Activated CD8-positive, alpha-beta T cell treated with anti-CD3 and anti-CD28 coated beads for 36 hours (primary cell): Measurements from ENCODE around the gene EHMT1. TPM values are rescaled to one million over a fixed set of nuclear protein-coding genes. Genes with fewer than 3 reads are reported as not detected.

Experiments used
- ATAC-seq: fragments of 200-7000 bp; cut with Tn5 transposase; one replicate; pipeline ENCODE4 v1.10.0; 2021; ENCODE audit warnings: mild to moderate bottlenecking, moderate library complexity
- CTCF ChIA-PET: fragments of 350-600 bp; sonication (Branson Sonifier 250); formaldehyde crosslinking; loops from one replicate; lab custom pipeline; 2021; ENCODE audit warnings: antibody characterized with exemption; lab: Charles Lee
- POLR2A ChIA-PET: fragments of 350-600 bp; sonication (Branson Sonifier 250); formaldehyde crosslinking; loops from one replicate; lab custom pipeline; 2021; ENCODE audit warnings: antibody characterized with exemption; lab: Charles Lee
- DNase-seq: peaks from one replicate; pipeline ENCODE4 v3.0.0-alpha.2; 2020
- H3K27ac Mint-ChIP-seq: one replicate; pipeline ENCODE4 v1.8.0; 2021; ENCODE audit warnings: mild to moderate bottlenecking, mixed read lengths
- H3K27me3 Mint-ChIP-seq: one replicate; pipeline ENCODE4 v1.8.0; 2021; ENCODE audit warnings: mixed read lengths
- H3K36me3 Mint-ChIP-seq: one replicate; pipeline ENCODE4 v1.8.0; 2021; ENCODE audit warnings: low read depth, mixed read lengths
- H3K4me1 Mint-ChIP-seq: one replicate; pipeline ENCODE4 v1.8.0; 2021; ENCODE audit warnings: low read depth, mixed read lengths
- H3K4me3 Mint-ChIP-seq: one replicate; pipeline ENCODE4 v1.8.0; 2021; ENCODE audit warnings: mild to moderate bottlenecking, moderate library complexity, mixed read lengths
- H3K9me3 Mint-ChIP-seq: one replicate; pipeline ENCODE4 v1.8.0; 2021; ENCODE audit warnings: mixed read lengths
- CTCF ChIP-seq: fragments of 200-600 bp; IDR thresholded peaks from one replicate; pipeline ENCODE4 v1.8.0; 2022; ENCODE audit warnings: antibody characterized with exemption, mild to moderate bottlenecking
- intact Hi-C: fragments of 100-400 bp; cut with micrococcal nuclease; formaldehyde crosslinking; loops from one replicate; pipeline ENCODE4 v1.10.0; 2022
- total RNA-seq, 2 experiments: library from RNA; stranded (reverse); gene quantifications; one replicate each; pipeline ENCODE4 v1.2.3, GENCODE V29; 2021

Gene EHMT1
- total RNA-seq, 2 experiments from 2014 or later, result 62.1 to 67.1 TPM

- ATAC-seq (no peak), DNase-seq (no peak)
- peaks cover 33% of the 10 kb centered on the region for H3K4me1 Mint-ChIP-seq
- H3K9me3 Mint-ChIP-seq, result no peaks in the 10 kb centered on the region
- no peaks in the 10 kb centered on the region for H3K27me3 Mint-ChIP-seq
- no peak overlapping the region for H3K4me3 Mint-ChIP-seq
- POLR2A ChIA-PET, result interaction anchor here (1.2 kb wide), 1 partner anchor 140 kb away, joined by 3 read pairs; no protein-coding TSS in a partner anchor
- intact Hi-C loops, result loop anchor here (10.0 kb wide), 1 partner anchor 75 kb away; no protein-coding TSS in a partner anchor
- H3K36me3 Mint-ChIP-seq, result peaks cover 8% of the 10 kb centered on the region
- no peak for TF ChIP-seq CTCF
- H3K27ac Mint-ChIP-seq, result peak overlapping the region; percentile 44
- CTCF ChIA-PET, result interaction anchor here (1.4 kb wide), 1 partner anchor 50 kb away, joined by 3 read pairs; no protein-coding TSS in a partner anchor
Observed at GRCh38 chr9:137679695-137680305, 61.0 kb downstream of the EHMT1 start.

DNA sequence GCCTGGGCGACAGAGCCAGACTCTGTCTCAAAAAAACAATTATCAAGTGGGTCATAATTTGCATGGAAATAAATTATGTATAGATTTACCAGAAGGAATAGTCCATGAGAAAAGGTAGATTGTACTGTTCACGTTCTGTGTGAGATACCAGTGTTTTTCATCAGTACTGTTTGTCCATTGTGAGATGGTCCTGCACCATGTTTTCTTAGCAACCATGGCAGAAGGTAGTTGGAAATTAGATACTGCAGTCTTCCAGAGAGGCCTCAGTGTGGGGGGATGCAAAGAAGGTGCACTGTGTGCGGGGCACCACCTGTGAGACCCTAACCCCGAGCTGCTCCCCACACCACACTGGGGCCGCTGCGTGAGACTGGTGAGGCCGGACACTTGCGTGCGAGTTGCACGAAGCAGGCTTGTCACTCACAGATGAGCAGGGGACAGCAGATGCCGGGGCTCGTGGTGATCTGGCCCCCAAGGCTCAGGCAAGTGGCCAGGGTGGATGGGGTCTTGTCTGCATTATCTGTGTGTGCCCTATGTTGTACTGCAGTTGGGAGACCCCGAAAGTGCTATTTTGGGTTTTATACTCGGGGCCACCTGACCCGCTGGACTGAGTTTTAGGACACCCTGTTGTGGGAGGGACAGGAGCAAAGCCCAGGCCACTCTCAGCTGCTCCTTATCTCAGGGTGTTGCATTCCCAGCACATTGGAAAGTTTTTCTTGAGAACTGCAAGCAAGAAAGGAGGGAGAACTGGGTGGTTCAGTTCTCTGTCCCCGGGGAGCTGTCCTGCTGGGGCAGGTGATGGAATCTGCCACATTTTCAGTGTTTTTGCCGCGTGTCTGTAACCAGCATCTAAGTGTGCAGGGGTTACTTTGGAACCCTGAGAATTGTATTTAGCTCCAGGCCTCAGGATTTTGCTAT, 61.9 kb downstream of the EHMT1 start:
- no peaks in the 10 kb centered on the region for H3K9me3 Mint-ChIP-seq
- H3K36me3 Mint-ChIP-seq, result peaks cover 8% of the 10 kb centered on the region
- no peak overlapping the region for H3K27ac Mint-ChIP-seq
- ChIA-PET POLR2A (interaction anchor here (1.2 kb wide), 1 partner anchor 139 kb away, joined by 3 read pairs; no protein-coding TSS in a partner anchor), CTCF (no interaction called here)
- no peak overlapping the region for H3K4me3 Mint-ChIP-seq
- TF ChIP-seq CTCF, result no peak
- intact Hi-C loops, result no loop called here
- ATAC-seq (no peak), DNase-seq (no peak)
- H3K4me1 Mint-ChIP-seq, result peaks cover 31% of the 10 kb centered on the region
- no peaks in the 10 kb centered on the region for H3K27me3 Mint-ChIP-seq

GRCh38 chr9:137682428-137683105, 63.8 kb downstream of the EHMT1 start:
- no peak overlapping the region for H3K4me3 Mint-ChIP-seq
- ATAC-seq (no peak), DNase-seq (peak; percentile 15)
- peaks cover 9% of the 10 kb centered on the region for H3K36me3 Mint-ChIP-seq
- no peaks in the 10 kb centered on the region for H3K27me3 Mint-ChIP-seq
- intact Hi-C loops, result no loop called here
- peaks cover 42% of the 10 kb centered on the region for H3K4me1 Mint-ChIP-seq
- POLR2A ChIA-PET, result no interaction called here
- TF ChIP-seq CTCF, result no peak
- H3K9me3 Mint-ChIP-seq, result no peaks in the 10 kb centered on the region
- H3K27ac Mint-ChIP-seq, result no peak overlapping the region
- CTCF ChIA-PET, result interaction anchor here (1.5 kb wide), 1 partner anchor 10 kb away, joined by 7 read pairs; no protein-coding TSS in a partner anchor

GRCh38 chr9:137683262-137683864, 64.6 kb downstream of the EHMT1 start:
- Mint-ChIP-seq H3K36me3 (peaks cover 7% of the 10 kb centered on the region), H3K9me3 (no peaks in the 10 kb centered on the region), H3K27me3 (no peaks in the 10 kb centered on the region), H3K27ac (no peak overlapping the region), H3K4me3 (no peak overlapping the region), H3K4me1 (peaks cover 40% of the 10 kb centered on the region)
- TF ChIP-seq CTCF, result no peak
- no peak for DNase-seq
- ChIA-PET POLR2A (interaction anchor here (0.6 kb wide), 1 partner anchor 352 kb away, joined by 3 read pairs; no protein-coding TSS in a partner anchor), CTCF (interaction anchor here (1.5 kb wide), 1 partner anchor 10 kb away, joined by 7 read pairs; no protein-coding TSS in a partner anchor)
- no peak for ATAC-seq
- intact Hi-C loops, result no loop called here
